HG03439 (cell line): ENCODE results near the gene COL18A1.
"Not testable (repeated sequence)": the region's sequence is repeated elsewhere in the genome, so short reads cannot be mapped to it uniquely, and the experiment has no call there.

Experiments
- ATAC-seq: cut with Tn5 transposase; IDR thresholded peaks from one replicate; pipeline ENCODE4 v1.9.1; 2021; ENCODE audit warnings: mild to moderate bottlenecking, moderate library complexity; ENCODE audit not compliant: unreplicated experiment

The COL18A1 gene

GRCh38 chr21:45514311-45515021 is 109.5 kb downstream of the COL18A1 start:
- no peak for ATAC-seq

- ATAC-seq: no peak
Observed at GRCh38 chr21:45515241-45516061, 110.5 kb downstream of the COL18A1 start.

GRCh38 chr21:45516071-45516670 is 111.2 kb downstream of the COL18A1 start:
- ATAC-seq: no peak

GRCh38 chr21:45516671-45517151 is 111.7 kb downstream of the COL18A1 start:
- ATAC-seq: no peak

DNA sequence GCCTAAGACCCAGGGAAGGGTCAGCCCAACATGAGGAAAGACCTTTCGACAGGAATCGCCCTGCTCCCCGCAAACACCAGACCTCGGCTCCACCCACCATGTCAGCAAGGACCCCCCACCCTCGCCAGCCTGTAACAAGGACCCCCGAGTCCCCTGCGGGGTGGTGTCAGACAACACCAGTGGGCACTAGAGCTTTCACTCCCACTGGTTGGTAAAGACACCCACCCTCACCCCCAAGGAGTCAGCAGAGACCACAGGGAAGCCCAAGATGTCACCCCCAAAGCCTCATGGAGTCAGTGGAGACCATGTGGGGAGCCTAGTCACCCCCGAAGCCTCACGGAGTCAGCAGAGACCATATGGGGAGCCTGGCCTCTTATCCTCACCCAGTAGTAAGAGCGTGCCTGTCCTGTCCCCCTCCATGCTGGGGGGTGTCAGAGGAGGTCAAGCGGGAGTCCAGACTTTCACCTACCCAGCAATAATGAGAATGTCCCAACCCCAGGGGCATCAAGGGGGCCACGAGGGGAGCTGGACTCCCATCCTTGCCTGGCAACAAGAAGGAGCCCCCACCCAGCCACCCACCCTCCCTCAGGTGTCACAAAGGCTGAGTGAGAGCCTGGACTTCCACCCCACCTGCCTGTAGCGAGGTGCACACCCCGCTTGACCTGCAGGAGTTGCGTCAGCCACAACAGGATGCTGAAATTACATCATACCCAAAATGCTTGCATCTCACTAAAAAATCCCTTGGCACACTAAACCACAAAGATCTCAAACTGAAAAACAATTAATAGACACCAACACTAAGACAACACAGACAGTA is 112.5 kb downstream of the COL18A1 start:
- ATAC-seq: no peak

GRCh38 chr21:45518742-45519141 is 113.8 kb downstream of the COL18A1 start:
- ATAC-seq: no peak

DNA sequence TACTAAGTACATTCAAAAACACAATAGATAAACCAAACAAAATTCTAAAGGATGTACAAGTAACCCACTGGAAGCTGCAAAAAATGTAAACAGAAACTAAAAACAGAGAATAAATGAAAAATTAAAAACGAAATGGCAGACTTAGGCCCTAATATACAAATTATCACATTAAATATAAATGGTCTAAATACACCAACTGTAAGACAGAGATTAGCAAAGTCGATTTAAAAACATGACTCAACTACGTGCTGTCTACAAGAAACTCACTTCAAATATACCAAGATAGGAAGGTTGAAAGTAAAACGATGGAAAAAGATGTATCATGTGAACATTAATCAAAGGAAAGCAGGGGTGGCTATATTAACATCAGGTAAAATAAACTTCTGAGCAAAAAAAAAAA is 114.2 kb downstream of the COL18A1 start:
- ATAC-seq: no peak

DNA sequence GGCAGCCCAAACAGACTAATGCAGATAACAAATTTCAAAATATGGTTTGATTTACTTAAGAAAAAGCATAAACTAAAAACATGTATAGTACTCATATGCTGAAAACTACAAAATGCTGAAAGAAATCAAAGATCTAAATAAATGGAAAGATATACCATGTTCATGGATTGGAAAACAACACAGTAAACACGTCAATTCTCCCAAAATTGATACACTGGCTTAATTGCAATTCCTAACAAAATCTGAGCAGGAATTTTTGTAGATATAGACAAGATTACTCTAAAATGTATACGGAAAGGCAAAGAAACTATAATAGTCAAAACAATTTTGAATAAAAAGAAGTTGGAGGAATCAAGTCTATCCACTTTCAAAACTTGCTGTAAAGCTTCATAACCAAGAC is 116.3 kb downstream of the COL18A1 start:
- no peak for ATAC-seq

DNA sequence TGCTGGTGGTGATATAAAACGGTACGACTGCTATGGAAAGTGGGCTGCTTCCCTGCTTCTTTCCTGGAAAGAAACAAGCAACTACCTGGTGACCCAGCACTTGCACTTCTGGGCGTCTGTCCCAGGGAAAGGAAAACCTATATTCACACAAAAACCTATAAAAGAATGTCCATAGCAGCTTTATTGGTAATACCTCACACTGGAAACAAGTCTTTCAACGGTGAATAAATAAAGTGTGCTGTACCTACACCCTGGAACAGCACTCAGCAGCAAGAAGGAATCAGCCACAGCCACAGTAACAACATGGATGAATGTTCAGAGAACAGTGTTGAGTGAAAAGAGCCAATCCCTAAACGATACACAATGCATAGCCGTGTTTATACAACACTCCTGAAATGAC is 117.4 kb downstream of the COL18A1 start:
- no peak for ATAC-seq

GRCh38 chr21:45522986-45523385 is 118.0 kb downstream of the COL18A1 start:
- no peak for ATAC-seq

GRCh38 chr21:45523411-45524101 is 118.6 kb downstream of the COL18A1 start:
- no peak for ATAC-seq

DNA sequence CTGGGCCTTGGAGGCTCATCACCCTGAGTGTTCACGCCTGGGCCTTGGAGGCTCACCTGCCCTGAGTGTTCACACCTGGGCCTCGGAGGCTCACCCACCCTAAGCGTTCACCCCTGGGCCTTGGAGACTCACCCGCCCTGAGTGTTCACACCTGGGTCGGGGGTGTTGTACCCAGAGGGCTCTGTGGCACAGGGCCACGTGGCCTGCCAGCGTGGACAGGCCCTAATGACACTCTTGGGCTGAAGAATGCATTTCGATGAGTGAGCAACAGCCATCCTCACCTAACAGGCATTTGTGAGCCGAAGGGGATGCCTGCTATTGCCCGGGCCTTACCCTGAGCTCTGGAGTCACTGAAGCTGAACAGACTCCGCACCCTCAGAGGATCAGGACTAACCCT is 119.8 kb downstream of the COL18A1 start:
- ATAC-seq: no peak

DNA sequence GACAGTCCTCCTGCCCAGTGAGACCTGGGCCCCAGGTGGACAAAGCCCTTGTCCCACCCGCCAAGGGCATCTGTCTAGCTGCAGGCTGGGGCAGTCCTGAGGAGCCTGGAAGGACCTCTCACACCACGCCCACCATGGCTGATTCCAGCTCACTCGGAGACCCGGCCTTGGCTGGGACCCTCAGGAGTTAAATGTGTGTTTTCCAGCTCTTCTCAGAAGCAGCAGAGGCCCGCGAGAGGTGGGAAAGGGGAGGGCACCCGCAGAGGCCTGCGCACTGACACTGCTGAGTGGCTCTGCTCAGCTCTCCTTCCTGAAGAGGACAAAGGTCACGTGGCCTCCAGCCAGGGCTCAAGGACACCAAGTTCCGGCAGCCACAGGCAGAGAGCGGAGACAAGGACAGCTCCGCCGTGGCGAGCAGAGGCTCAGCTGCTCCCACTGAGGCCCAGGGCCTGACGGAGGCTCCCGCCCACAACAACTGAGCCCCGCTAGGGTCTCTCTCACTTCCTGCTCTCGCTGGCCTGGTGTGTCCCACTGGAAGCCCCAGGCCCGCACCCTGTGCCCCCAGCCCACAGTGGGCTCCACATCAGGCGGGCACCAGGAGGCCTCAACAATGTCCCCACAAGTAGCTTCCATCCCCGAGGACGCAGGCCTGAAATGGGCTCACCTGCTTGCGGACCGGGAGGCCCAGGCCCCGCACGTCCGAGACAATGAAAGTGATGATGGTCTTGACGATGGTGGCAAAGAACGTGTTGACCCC is 120.4 kb downstream of the COL18A1 start:
- no peak for ATAC-seq

DNA sequence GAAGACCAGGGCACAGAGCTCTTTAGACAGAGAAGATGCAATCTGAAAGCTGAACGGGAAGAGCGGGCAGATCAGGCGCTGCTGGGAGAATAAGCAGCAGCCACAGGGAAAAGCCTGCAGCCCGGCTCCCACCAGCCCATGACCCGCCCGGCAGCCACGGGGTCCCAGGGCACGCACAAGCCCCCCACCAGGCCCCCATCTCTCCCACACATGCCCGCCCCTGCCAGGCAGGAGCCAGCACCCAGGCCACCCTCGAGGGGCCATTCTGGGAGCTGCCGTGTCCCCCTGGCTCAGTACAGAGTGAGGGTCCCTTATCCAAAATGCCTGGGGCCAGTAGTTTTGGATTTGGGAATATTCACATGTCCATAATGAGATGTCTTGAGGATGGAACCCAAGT is 120.9 kb downstream of the COL18A1 start:
- ATAC-seq: no peak

- not testable (repeated sequence) for ATAC-seq
Observed at GRCh38 chr21:45527151-45527999, 122.4 kb downstream of the COL18A1 start.

DNA sequence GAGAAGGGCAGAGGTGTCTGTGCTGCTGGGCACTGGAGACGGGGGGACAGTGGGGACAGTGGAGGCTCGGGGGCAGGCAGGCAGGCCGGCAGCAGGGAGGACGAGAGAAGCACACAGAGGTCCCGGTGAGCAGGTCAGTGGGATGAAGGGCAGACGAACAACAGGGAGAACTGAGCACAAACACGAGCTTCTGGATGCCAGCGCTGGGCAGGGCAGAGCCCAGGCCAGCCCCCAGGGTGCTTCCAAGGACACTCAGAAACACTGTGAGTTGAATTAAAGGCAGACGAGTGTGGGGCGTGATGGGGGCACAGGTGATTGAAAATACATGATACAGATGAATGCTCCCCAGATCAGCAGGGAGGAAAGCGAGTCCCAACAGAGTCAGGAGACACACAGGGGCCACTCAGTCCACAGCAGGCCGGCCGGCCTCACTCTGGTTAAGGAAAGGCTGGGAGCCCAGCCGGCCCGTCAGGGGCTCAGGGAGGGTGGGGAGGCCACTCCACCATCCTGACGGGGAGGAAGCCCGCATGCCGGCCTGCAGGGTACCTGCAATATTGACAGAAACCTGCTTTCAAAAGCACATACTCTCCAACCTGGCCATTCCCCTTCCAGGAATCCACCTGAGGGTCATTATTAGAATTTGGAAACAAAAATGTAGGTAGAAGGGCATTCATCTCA is 123.2 kb downstream of the COL18A1 start:
- ATAC-seq: no peak

GRCh38 chr21:45528981-45529784 is 124.2 kb downstream of the COL18A1 start:
- ATAC-seq: no peak
